Neutrophil (primary cell): ENCODE data around the gene BACH2.

ENCODE experiments used
- H3K27ac ChIP-seq: fragments of 200-600 bp; sonication (generic); 2 replicates; pipeline ENCODE4 v1.5.1; 2016; ENCODE audit warnings: mild to moderate bottlenecking, moderate library complexity
- H3K27me3 ChIP-seq: fragments of 200-600 bp; sonication (generic); 2 replicates; pipeline ENCODE4 v1.6.0; 2016; ENCODE audit warnings: mild to moderate bottlenecking
- H3K36me3 ChIP-seq: fragments of 200-600 bp; sonication (generic); 2 replicates; pipeline ENCODE4 v1.5.1; 2017
- H3K4me1 ChIP-seq, 2 experiments: fragments of 200-600 bp in 1 of 2; sonication (generic) in 1 of 2; 1 replicate in 1 of 2; 2 replicates in 1 of 2; pipeline versions ENCODE4 v1.5.1 to v1.6.1; 2013 to 2016; ENCODE audit warnings: low read depth in 1 of 2, low read length in 1 of 2, mild to moderate bottlenecking in 1 of 2, moderate library complexity in 1 of 2; ENCODE audit not compliant: control insufficient read depth in 1 of 2, insufficient read depth in 1 of 2
- H3K4me3 ChIP-seq, 2 experiments: fragments of 200-600 bp in 1 of 2; sonication (generic) in 1 of 2; 1 replicate in 1 of 2; 2 replicates in 1 of 2; pipeline ENCODE4 v1.5.1; 2013 to 2016; ENCODE audit warnings: low read depth in 1 of 2, low read length in 1 of 2, mild to moderate bottlenecking in 1 of 2, moderate library complexity in 1 of 2
- H3K9me3 ChIP-seq: fragments of 200-600 bp; sonication (generic); 2 replicates; pipeline ENCODE4 v1.5.1; 2016
- CTCF ChIP-seq: fragments of 200-600 bp; sonication (generic); IDR thresholded peaks from 2 replicates; pipeline ENCODE4 v1.5.1; 2016; ENCODE audit warnings: antibody characterized with exemption

BACH2 gene

GRCh38 chr6:89888138-89888514 lies 408.5 kb downstream of the BACH2 start:
- Histone ChIP-seq H3K27me3 (peaks cover 73% of the 10 kb centered on the region), H3K9me3 (no peaks in the 10 kb centered on the region), H3K27ac (no peak overlapping the region), H3K4me1 (no peaks in the 10 kb centered on the region), H3K4me3 (no peak overlapping the region), H3K36me3 (no peaks in the 10 kb centered on the region)
- TF ChIP-seq CTCF, result no peak

- Histone ChIP-seq H3K27ac (no peak overlapping the region), H3K4me3 (no peak overlapping the region), H3K36me3 (no peaks in the 10 kb centered on the region), H3K4me1 (no peaks in the 10 kb centered on the region), H3K9me3 (no peaks in the 10 kb centered on the region), H3K27me3 (peaks cover 67% of the 10 kb centered on the region)
- TF ChIP-seq CTCF, result no peak
Observed at GRCh38 chr6:89887452-89888137, 409.0 kb downstream of the BACH2 start.

GRCh38 chr6:89886378-89887120 lies 410.1 kb downstream of the BACH2 start:
- H3K9me3 ChIP-seq, result no peaks in the 10 kb centered on the region
- H3K27me3 ChIP-seq, result peaks cover 57% of the 10 kb centered on the region
- no peak overlapping the region for H3K4me3 ChIP-seq
- H3K4me1 ChIP-seq, result no peaks in the 10 kb centered on the region
- no peak overlapping the region for H3K27ac ChIP-seq
- TF ChIP-seq CTCF, result no peak
- H3K36me3 ChIP-seq, result no peaks in the 10 kb centered on the region
